Measurements from ENCODE around the gene MCC.

DNA sequence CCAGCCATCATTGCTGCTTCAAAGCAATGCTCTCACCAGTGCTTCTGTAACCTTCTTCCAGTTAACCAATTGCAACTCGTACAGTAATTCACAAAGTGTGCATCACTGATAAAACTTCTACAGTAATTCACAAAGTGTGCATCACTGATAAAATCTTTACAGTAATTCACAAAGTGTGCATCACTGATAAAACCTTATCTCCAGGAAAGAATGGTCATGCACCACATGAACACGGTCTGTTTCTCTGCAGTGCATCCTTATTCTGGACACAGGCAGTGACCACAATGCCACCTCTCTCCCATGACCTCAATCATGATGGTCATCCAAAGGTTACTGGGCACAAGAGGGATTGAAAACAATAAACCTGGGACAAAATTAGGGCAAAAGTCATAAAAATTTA, 207.1 kb downstream of the MCC start:
- TF ChIP-seq, protein P1, sequence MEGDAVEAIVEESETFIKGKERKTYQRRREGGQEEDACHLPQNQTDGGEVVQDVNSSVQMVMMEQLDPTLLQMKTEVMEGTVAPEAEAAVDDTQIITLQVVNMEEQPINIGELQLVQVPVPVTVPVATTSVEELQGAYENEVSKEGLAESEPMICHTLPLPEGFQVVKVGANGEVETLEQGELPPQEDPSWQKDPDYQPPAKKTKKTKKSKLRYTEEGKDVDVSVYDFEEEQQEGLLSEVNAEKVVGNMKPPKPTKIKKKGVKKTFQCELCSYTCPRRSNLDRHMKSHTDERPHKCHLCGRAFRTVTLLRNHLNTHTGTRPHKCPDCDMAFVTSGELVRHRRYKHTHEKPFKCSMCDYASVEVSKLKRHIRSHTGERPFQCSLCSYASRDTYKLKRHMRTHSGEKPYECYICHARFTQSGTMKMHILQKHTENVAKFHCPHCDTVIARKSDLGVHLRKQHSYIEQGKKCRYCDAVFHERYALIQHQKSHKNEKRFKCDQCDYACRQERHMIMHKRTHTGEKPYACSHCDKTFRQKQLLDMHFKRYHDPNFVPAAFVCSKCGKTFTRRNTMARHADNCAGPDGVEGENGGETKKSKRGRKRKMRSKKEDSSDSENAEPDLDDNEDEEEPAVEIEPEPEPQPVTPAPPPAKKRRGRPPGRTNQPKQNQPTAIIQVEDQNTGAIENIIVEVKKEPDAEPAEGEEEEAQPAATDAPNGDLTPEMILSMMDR (IDR thresholded peaks at IDR 0.05) = no peak
- TF ChIP-seq POLR2A (IDR thresholded peaks at IDR 0.05) = no peak
